Esophagus squamous epithelium (tissue), 4 donors: ENCODE data around the gene KCNAB2.

Experiments used
- CTCF ChIP-seq, 6 experiments: fragments of 450-650 bp in 4 of 6; fragments of 200-600 bp in 2 of 6; sonication (generic) in 2 of 6; IDR thresholded peaks; one replicate each; pipeline ENCODE4 v1.5.1; 2016 to 2019; ENCODE audit warnings: antibody characterized with exemption in 6 of 6, mild to moderate bottlenecking in 4 of 6, moderate library complexity in 4 of 6
- POLR2A ChIP-seq, 4 donors: fragments of 450-650 bp; IDR thresholded peaks; one replicate each; pipeline ENCODE4 v1.6.1; 2017; ENCODE audit warnings: antibody characterized with exemption in 4 of 4, mild to moderate bottlenecking in 4 of 4, moderate library complexity in 3 of 4

GRCh38 chr1:6113745-6114144 is 68.1 kb downstream of the KCNAB2 start:
- TF ChIP-seq CTCF (IDR thresholded peaks at IDR 0.05) (no peak), POLR2A (IDR thresholded peaks at IDR 0.05) (no peak)
